ENCODE measurements around the gene ADARB2.

DNA sequence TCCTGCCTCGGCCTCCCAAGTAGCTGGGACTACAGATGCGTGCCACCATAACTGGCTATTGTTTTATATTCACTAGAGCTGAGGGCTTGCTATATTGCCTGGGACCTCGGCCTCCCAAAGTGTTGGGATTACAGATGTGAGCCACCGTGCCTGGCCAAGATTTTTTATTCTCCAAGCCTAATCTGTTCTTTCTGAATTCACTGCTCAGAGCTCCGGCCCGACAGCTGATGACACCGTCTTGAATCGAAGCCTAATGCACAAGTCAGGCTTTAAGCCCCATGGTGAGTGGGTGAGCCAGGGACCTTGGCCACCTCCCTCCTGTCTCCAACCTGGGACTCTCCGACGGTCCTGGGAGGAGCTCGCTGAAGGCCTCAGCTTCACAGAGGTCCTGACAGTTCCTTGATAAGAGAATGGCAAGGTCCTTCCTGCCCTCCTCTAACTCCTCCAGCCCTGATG, 342.3 kb downstream of the ADARB2 start:
- TF ChIP-seq KAT2A (conservative IDR thresholded peaks at IDR 0.05; ENCODE audit: control insufficient read depth, low read depth, low read length) (no peak), ZNF274 (IDR thresholded peaks at IDR 0.05; ENCODE audit: insufficient read depth, insufficient read length) (no peak), POLR2AphosphoS5 (IDR thresholded peaks at IDR 0.05; ENCODE audit: low read length) (no peak), ZSCAN29 (IDR thresholded peaks at IDR 0.05) (no peak), EP300 (IDR thresholded peaks at IDR 0.05; ENCODE audit: borderline replicate concordance in 1 of 2, control insufficient read depth in 1 of 2, low read depth in 2 of 2, low read length in 2 of 2) (no peak), PBX3 (IDR thresholded peaks at IDR 0.05; ENCODE audit: insufficient replicate concordance, low read depth, low read length) (no peak), BRCA1 (IDR thresholded peaks at IDR 0.05; ENCODE audit: low read depth, low read length) (no peak), CTCF (IDR thresholded peaks at IDR 0.05 in 2 of 3, conservative IDR thresholded peaks at IDR 0.05 in 1 of 3; ENCODE audit: control insufficient read depth in 2 of 3, extremely low read depth in 1 of 3, insufficient read depth in 1 of 3, low read depth in 3 of 3, low read length in 3 of 3) (no peak), POU2F2 (IDR thresholded peaks at IDR 0.05; ENCODE audit: borderline replicate concordance, low read depth, low read length) (no peak)

Measured in GM12878 (cell line).